Measurements from ENCODE around the gene CAMKV. TPM values are rescaled to one million over a fixed set of nuclear protein-coding genes. Genes with fewer than 3 reads are reported as not detected.

Gene CAMKV
- total RNA-seq, 1 experiment from 2014 or later: 0.10 TPM

GRCh38 chr3:49842843-49843517, 26.7 kb downstream of the CAMKV start:
- H3K27ac ChIP-seq (ENCODE audit: low read depth, low read length): no peak overlapping the region
- ChIA-PET RAD21 (ENCODE audit: low non-redundant PET in 1 of 2, low total read pairs in 2 of 2, uncharacterized antibody in 2 of 2, unreplicated experiment in 2 of 2) (interaction anchor here in 1 of 2 experiments (0.5 kb wide), 1 partner anchor 35 kb away, joined by 5 read pairs; no protein-coding TSS in a partner anchor), CTCF (interaction anchor here (2.8 kb wide), 1 partner anchor 40 kb away, joined by 13 read pairs; the partner anchor contains the start of gene INKA1), POLR2A (no interaction called here)
- no peak overlapping the region for H3K4me2 ChIP-seq (ENCODE audit: low read length)
- TF ChIP-seq CTCF (IDR thresholded peaks at IDR 0.05 in 2 of 3, conservative IDR thresholded peaks at IDR 0.05 in 1 of 3; ENCODE audit: borderline replicate concordance in 1 of 3, insufficient read depth in 1 of 3, low read depth in 2 of 3, low read length in 2 of 3) (no peak), ZBTB33 (IDR thresholded peaks at IDR 0.05; ENCODE audit: extremely low read depth, insufficient replicate concordance, low read length) (no peak), CBX3 (IDR thresholded peaks at IDR 0.05; ENCODE audit: low read depth) (no peak), EZH2 (IDR thresholded peaks at IDR 0.05) (no peak), TCF7L2 (IDR thresholded peaks at IDR 0.05; ENCODE audit: borderline replicate concordance, extremely low read depth, insufficient read depth, insufficient read length) (peak; percentile 33), ZFX (IDR thresholded peaks at IDR 0.05) (no peak), EGR1 (IDR thresholded peaks at IDR 0.05; ENCODE audit: low read depth) (no peak)
- H3K79me2 ChIP-seq (ENCODE audit: insufficient read depth, low read length): peaks cover under 1% of the 10 kb centered on the region; the same call in 1 of the 2 replicates
- H3K9ac ChIP-seq (ENCODE audit: low read length): no peak overlapping the region
- no peaks in the 10 kb centered on the region for H3K9me2 ChIP-seq (ENCODE audit: insufficient read depth)
- H3K27me3 ChIP-seq (ENCODE audit: insufficient read depth, low read length): no peaks in the 10 kb centered on the region
- H3K4me3 ChIP-seq (replicated peaks in 1 of 2; ENCODE audit: low read depth in 1 of 2, low read length in 2 of 2): no peak overlapping the region
- no peaks in the 10 kb centered on the region; the same call in 1 of the 2 replicates for H4K20me1 ChIP-seq (ENCODE audit: insufficient read depth)
- no peak overlapping the region for H2AFZ ChIP-seq (ENCODE audit: low read depth, low read length, poor library complexity, severe bottlenecking)
- DNase-seq (ENCODE audit: low read depth, low spot score): no peak
- no peaks in the 10 kb centered on the region for H3K9me3 ChIP-seq (ENCODE audit: control insufficient read depth in 1 of 2, insufficient read depth in 1 of 2, low read depth in 1 of 2, low read length in 2 of 2)
- BruUV-seq (replicated peaks): no TSS peak
- intact Hi-C loops (cut with micrococcal nuclease): no loop called here
- H3K36me3 ChIP-seq (ENCODE audit: control insufficient read depth in 1 of 2, insufficient read depth in 2 of 2, low read length in 2 of 2): peaks cover 18 to 36% of the 10 kb centered on the region in 2 experiments; a peak in 3 of 4 replicates
- no peak for ATAC-seq
- peaks cover 4 to 10% of the 10 kb centered on the region in 2 experiments; a peak in 1 of 4 replicates for H3K4me1 ChIP-seq (ENCODE audit: control insufficient read depth in 1 of 2, insufficient read depth in 2 of 2, low read length in 2 of 2)
